Left ventricle myocardium inferior (tissue), 1 donor: ENCODE measurements around the gene EFCAB8. TPM values are rescaled to one million over a fixed set of nuclear protein-coding genes. Genes with fewer than 3 reads are reported as not detected.

Experiments used
- DNase-seq: peaks from one replicate; pipeline ENCODE4 v3.0.0-alpha.2; 2020
- H3K27ac ChIP-seq: fragments of 200-600 bp; replicated peaks from 2 replicates; pipeline ENCODE4 v1.8.0; 2021
- H3K27me3 ChIP-seq: fragments of 200-600 bp; 2 replicates; pipeline ENCODE4 v1.8.0; 2021; ENCODE audit warnings: low read depth
- H3K36me3 ChIP-seq: fragments of 200-600 bp; 2 replicates; pipeline ENCODE4 v1.8.0; 2021
- H3K4me1 ChIP-seq: fragments of 200-600 bp; 2 replicates; pipeline ENCODE4 v1.8.0; 2021
- H3K4me3 ChIP-seq: fragments of 200-600 bp; 2 replicates; pipeline ENCODE4 v1.8.0; 2021; ENCODE audit warnings: mild to moderate bottlenecking, moderate library complexity
- H3K9me3 ChIP-seq: fragments of 200-600 bp; replicated peaks from 2 replicates; pipeline ENCODE4 v1.8.0; 2021
- intact Hi-C: fragments of 100-400 bp; cut with micrococcal nuclease; formaldehyde crosslinking; loops from one replicate; pipeline ENCODE4 v1.11.0; 2022
- total RNA-seq: library from RNA; stranded (reverse); fragmentation: NEBNext Ultra II Directional; extraction: Animal tissue kit (Norgen Biotek cat#: 25700); gene quantifications from one replicate; pipeline ENCODE4 v1.2.1, GENCODE V29; 2021
- TF ChIP-seq, protein P1 (sequence below): fragments of 200-600 bp; IDR thresholded peaks from 2 replicates; pipeline ENCODE4 v1.8.0; 2021; ENCODE audit warnings: antibody characterized with exemption, mild to moderate bottlenecking, borderline replicate concordance
- donor health status: DM: no; HTN: yes; CAD: no; lungs with severe emphysema.

EFCAB8 gene
- total RNA-seq, 1 donor from 2014 or later = not detected

DNA sequence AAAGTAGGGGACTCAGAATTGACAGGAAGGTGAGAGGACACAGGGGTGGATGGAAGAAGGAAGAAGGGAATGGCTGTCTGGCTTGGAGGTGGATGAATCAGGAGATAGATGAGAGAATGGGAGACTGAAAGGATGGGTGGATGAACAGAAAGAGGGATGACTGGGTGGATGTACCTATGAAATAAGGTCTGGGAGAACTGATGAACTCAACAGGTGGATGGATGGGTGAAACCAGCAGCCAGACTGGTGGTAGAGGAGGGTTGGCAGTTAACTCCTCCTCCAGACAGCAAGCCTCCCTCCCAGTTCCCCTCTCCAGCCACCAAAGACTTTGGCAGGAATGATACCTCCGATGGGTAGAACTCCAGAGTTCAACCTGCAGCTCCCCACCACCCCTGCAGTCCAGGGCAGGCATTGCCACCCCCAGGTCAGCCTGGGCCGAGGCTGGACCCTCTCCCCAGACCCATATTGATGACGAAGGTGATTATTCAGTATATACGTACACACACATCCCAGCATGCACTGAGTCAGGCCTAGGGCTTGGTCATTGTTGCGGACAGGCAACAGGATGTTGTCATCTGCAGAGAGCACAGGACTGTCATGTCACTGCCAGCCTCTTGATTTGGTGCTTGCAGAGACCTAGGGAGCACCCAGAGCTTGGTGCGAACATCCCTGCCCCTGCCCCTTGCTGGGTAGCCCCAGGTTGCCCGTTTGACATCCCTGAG lies 143.5 kb downstream of the EFCAB8 start:
- Histone ChIP-seq H3K4me1 (no peaks in the 10 kb centered on the region), H3K4me3 (no peak overlapping the region), H3K27ac (no peak overlapping the region), H3K9me3 (peaks cover 11% of the 10 kb centered on the region), H3K36me3 (no peaks in the 10 kb centered on the region), H3K27me3 (no peaks in the 10 kb centered on the region)
- TF ChIP-seq, protein P1, sequence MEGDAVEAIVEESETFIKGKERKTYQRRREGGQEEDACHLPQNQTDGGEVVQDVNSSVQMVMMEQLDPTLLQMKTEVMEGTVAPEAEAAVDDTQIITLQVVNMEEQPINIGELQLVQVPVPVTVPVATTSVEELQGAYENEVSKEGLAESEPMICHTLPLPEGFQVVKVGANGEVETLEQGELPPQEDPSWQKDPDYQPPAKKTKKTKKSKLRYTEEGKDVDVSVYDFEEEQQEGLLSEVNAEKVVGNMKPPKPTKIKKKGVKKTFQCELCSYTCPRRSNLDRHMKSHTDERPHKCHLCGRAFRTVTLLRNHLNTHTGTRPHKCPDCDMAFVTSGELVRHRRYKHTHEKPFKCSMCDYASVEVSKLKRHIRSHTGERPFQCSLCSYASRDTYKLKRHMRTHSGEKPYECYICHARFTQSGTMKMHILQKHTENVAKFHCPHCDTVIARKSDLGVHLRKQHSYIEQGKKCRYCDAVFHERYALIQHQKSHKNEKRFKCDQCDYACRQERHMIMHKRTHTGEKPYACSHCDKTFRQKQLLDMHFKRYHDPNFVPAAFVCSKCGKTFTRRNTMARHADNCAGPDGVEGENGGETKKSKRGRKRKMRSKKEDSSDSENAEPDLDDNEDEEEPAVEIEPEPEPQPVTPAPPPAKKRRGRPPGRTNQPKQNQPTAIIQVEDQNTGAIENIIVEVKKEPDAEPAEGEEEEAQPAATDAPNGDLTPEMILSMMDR = no peak
- DNase-seq = no peak
- intact Hi-C loops = no loop called here

DNA sequence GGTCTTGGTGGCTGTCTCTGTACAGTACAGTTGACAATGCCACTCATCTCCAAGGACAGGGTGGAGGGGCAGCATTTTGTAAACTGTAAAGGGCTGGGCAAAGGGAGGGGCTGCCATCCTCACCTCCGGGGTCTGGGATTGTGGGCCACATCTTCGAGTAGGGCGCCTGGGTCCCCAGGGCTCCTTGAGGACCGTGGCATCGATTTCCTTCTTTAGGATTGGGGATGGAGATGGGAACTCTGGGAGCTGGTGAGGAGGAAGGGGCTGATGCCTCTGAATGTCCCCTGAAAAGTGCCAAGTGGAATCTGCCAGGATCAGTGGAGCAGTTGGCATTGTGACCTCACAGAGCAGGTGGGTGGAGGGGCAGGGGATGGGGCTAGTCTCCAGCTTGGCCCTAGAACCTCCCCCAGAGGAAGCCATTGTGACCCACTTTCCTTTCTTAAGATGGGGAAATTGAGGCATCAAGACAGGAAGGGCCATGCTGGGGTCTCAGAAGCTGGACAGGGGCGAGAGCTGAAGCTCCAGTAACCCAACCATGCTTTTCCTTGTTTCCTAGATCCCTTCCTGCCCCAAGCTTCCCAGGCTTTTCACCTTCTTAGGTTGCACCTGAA lies 145.5 kb downstream of the EFCAB8 start, which contains the start of gene SUN5:
Gene SUN5 (minus strand): TSS at position 293 of the 611 bp plus-strand sequence. CDS start 93 bp downstream, at position 200.
- TF ChIP-seq, protein P1 = no peak
- DNase-seq = no peak
- intact Hi-C loops = no loop called here
- Histone ChIP-seq H3K4me3 (no peak within 1 kb of the TSS), H3K27me3 (no peaks in the 10 kb centered on the region), H3K9me3 (peaks cover 11% of the 10 kb centered on the region), H3K27ac (no peak within 1 kb of the TSS), H3K4me1 (no peaks in the 10 kb centered on the region), H3K36me3 (no peaks in the 10 kb centered on the region)

DNA sequence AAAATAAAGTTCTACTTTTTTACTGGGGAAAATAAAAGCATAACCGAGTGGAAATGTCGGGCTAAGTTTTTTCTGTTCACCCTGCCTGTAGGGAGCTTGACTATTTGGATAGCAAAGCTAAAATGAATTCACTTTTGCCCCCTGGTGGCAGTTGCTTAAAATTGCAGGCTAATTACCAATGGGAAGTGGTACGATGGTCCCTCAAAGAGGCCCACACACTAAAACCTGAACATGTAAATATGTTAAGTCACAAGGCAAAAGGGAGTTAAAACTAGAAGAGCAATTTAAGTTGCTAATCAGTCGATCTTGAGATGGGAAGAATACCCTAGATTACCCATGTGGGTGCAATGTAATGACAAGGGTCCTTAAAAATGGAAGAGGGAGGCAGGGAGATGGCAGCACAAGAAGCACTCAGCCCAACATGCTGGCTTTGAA lies 146.4 kb downstream of the EFCAB8 start:
- H3K27me3 ChIP-seq = no peaks in the 10 kb centered on the region

DNA sequence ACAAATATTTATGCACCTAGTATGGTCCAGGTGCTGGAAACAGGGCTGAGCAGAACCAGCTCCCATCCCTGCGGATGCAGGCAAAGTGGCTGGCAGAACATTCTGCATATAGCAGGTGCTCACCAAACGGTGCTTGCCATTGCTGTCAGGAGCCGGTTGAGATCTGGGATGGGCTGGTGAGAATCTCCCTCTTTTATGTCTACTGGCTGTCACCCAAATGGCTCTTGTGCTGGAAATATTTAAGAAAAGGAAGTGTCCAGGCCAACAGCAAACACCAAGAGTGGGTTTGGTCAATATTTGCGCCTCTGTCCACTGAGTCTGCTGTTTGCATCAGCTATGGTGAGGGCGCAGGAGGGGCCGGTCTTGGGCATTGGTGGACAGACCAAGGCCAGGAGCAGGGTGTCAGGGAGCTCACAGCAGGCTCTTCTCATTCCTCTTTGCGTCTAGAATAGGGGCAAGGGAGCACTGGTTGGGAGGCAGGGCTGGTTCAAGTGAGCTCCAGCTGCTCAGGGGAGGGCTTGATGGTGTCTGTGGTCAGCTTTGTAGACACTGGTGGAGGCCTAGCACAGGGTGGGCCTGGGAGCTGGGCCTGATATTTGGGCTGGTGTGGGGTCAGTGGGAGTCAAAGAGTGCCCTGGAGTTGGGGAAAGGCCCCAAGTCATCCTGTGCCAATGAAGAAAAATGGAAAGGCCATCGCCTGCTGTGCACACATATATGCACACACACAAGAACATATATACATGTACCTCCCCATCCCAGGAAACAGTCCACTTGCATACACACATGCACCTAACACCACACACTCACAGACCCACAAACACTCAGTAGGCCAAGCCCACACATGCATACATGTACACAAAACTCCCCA lies 147.4 kb downstream of the EFCAB8 start:
- Histone ChIP-seq H3K4me1 (no peaks in the 10 kb centered on the region), H3K4me3 (no peak overlapping the region), H3K27me3 (peaks cover 5% of the 10 kb centered on the region), H3K9me3 (peaks cover 11% of the 10 kb centered on the region), H3K27ac (no peak overlapping the region), H3K36me3 (no peaks in the 10 kb centered on the region)
- DNase-seq = no peak
- TF ChIP-seq, protein P1 = no peak
- intact Hi-C loops = no loop called here

More for the DNA sequence above, 146.4 kb downstream of the EFCAB8 start:
- no peak for DNase-seq
- intact Hi-C loops = no loop called here
- H3K36me3 ChIP-seq = no peaks in the 10 kb centered on the region
- H3K9me3 ChIP-seq = peaks cover 11% of the 10 kb centered on the region
- TF ChIP-seq, protein P1 = peak; percentile 24
- H3K27ac ChIP-seq = no peak overlapping the region
- H3K4me3 ChIP-seq = no peak overlapping the region
- H3K4me1 ChIP-seq = no peaks in the 10 kb centered on the region

DNA sequence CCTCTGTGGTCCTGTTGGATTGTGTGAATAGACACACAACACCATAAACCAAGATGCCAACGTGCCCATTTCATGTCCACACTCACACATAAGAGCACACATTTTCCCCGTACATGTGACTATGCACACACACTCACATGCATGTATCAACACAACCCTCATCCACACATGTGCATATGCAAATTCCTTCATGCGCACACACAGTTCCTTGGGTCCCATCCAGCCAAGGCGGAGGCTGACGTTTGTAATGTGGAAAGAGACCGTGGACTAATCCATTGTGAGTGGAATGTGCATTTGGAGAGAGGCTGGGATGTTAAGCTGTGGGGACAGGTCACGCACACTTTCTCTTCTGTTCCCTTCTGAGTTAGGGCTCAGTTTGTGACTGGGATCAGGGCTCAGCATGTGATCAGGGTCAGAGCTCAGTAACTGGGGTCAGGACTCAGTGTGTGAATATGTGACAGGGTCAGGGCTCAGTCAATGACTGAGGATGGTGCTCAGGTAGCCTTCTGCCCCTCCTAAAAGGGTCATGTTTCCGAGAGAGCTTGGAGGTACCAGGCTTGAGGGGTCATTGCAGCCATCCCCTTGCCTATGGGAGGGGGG lies 148.2 kb downstream of the EFCAB8 start:
- no peak overlapping the region for H3K27ac ChIP-seq
- intact Hi-C loops = no loop called here
- TF ChIP-seq, protein P1 = no peak
- H3K36me3 ChIP-seq = no peaks in the 10 kb centered on the region
- DNase-seq = no peak
- peaks cover 13% of the 10 kb centered on the region for H3K27me3 ChIP-seq
- H3K4me1 ChIP-seq = no peaks in the 10 kb centered on the region
- H3K4me3 ChIP-seq = no peak overlapping the region
- peaks cover 11% of the 10 kb centered on the region for H3K9me3 ChIP-seq
